ENCODE results near the gene PTPN23. TPM values are rescaled to one million over a fixed set of nuclear protein-coding genes. Genes with fewer than 3 reads are reported as not detected.

Gene PTPN23
- total and polyA plus RNA-seq, 9 of the 15 experiments (the other 6 are each of a cell fraction or from before 2014, with no cell fraction given) = 0.41 to 58.7 (median 7.2) TPM

GRCh38 chr3:47412842-47413520, 32.2 kb downstream of the PTPN23 start (continued):
- TF ChIP-seq PCBP1 (IDR thresholded peaks at IDR 0.05; ENCODE audit: low read depth, low read length, poor library complexity, severe bottlenecking) (peak; percentile 40), POLR2A (conservative IDR thresholded peaks at IDR 0.05) (peak; percentile 44)

- Histone ChIP-seq H3K4me3 (no peak overlapping the region), H3K27ac (ENCODE audit: extremely low read depth, low read depth, low read length) (no peak overlapping the region), H3K9me3 (replicated peaks; ENCODE audit: control insufficient read depth, insufficient read depth, low read depth, low read length) (no peaks in the 10 kb centered on the region), H4K20me1 (replicated peaks; ENCODE audit: control insufficient read depth, insufficient read depth, low read length) (peaks cover 9% of the 10 kb centered on the region; the same call in 1 of the 2 replicates), H3K79me2 (ENCODE audit: control insufficient read depth, insufficient read depth, low read length) (no peaks in the 10 kb centered on the region), H3K9me1 (ENCODE audit: control insufficient read depth, insufficient read depth, low read length) (no peaks in the 10 kb centered on the region), H3K4me2 (ENCODE audit: insufficient read depth, low read length) (no peak overlapping the region), H3K36me3 (ENCODE audit: control insufficient read depth, insufficient read depth, low read length) (peaks cover 87% of the 10 kb centered on the region; the same call in 2 of the 3 replicates), H3K9ac (ENCODE audit: insufficient read depth in 1 of 2, low read depth in 2 of 2, low read length in 2 of 2) (peak overlapping the region in 1 of 2 experiments; percentile 66; a peak in 2 of 4 replicates), H3K27me3 (ENCODE audit: control insufficient read depth in 2 of 2, insufficient read depth in 2 of 2, low read length in 2 of 2) (no peaks in the 10 kb centered on the region), H3K4me1 (replicated peaks in 1 of 2; ENCODE audit: control insufficient read depth in 2 of 2, insufficient read depth in 2 of 2, low read length in 2 of 2) (peaks cover 0 to 45% of the 10 kb centered on the region in 2 experiments; a peak in 1 of 5 replicates), H2AFZ (ENCODE audit: low read depth, low read length) (no peak overlapping the region)
- ChIA-PET CTCF (ENCODE audit: low intra/inter-chr PET ratio) (no interaction called here), POLR2A (interaction anchor here (0.9 to 1.4 kb wide), 3 partner anchors 8 to 24 kb away, joined by 3 to 4 read pairs (median 3); no protein-coding TSS in a partner anchor)
- ATAC-seq = no peak
- 93% methylated on average over 7 of the region's 7 CpGs for WGBS (ENCODE audit: insufficient coverage, low coverage, missing lambda C conversion rate)
- DNase-seq (ENCODE audit: extremely low read depth in 1 of 4, low spot score in 3 of 4) = no peak
- intact Hi-C loops (cut with micrococcal nuclease) (no loop called here), in situ Hi-C loops (cut with MboI) (no loop called here)
- TSS peak; percentile 63 for BruUV-seq (replicated peaks)
- FAIRE-seq = no peak
- peak; percentile 64 for TF ChIP-seq RBM22 (IDR thresholded peaks at IDR 0.05; ENCODE audit: low read depth, low read length, poor library complexity, severe bottlenecking)
- no peak for TF ChIP-seq HNRNPUL1 (IDR thresholded peaks at IDR 0.05; ENCODE audit: low read length)
- TF ChIP-seq POLR2G (IDR thresholded peaks at IDR 0.05; ENCODE audit: low read depth, low read length) = peak; percentile 37
These were observed 32.9 kb downstream of the PTPN23 start for GRCh38 chr3:47413751-47414150.
